ENCODE data around the gene FARS2.
"Not testable (repeated sequence)": the region's sequence is repeated elsewhere in the genome, so short reads cannot be mapped to it uniquely, and the experiment has no call there.

The FARS2 gene

GRCh38 chr6:5562277-5562676, 301.0 kb downstream of the FARS2 start:
- no peak for DNase-seq (ENCODE audit: insufficient read length, low spot score)
- no peak for FAIRE-seq

- FAIRE-seq (no peak), DNase-seq (ENCODE audit: insufficient read length, low spot score) (no peak)
Observed at GRCh38 chr6:5563086-5563485, 301.8 kb downstream of the FARS2 start.

DNA sequence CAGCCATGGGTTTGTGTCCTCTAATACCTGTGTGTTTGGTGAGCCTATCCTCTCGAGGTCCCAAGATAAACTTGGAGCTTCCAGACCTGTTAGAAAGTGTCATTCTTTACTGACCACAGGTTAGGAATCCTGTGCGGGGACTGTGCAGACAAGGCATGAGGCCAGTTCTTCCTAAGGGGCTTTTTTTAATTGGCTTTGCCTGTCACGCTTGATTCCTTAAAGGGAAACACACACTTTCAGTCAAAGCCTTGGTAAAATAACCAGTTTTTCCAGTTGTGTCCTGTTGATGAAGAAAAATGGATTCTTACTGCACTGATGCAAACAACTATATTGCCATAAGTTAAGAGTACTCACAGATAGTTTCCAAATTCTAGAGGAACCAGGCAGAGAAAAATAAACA, 303.4 kb downstream of the FARS2 start:
- FAIRE-seq; DNase-seq (ENCODE audit: insufficient read length, low spot score): not testable (repeated sequence)

- DNase-seq (ENCODE audit: insufficient read length, low spot score) = no peak
Observed at GRCh38 chr6:5565971-5566370, 304.7 kb downstream of the FARS2 start.

DNA sequence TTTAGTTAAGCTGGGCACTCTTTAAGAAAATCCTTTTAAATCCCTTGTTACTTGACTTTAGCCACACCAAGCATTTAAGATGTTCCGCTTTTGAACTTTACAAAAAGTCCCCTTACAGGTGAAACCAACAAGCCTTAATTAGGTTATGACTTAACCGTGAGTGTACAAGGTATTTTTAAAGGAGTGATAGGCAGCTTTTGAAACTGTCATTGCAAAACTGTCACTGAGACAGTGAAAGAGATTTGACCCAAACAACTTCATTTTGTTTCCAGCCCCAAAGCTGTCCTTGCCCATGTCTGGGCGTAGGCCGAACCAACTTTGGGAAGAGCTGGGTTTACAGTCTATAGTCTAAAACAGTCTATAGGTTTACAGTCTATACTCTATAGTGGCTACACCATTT, 305.4 kb downstream of the FARS2 start:
- DNase-seq (ENCODE audit: insufficient read length, low spot score) = no peak
- no peak for FAIRE-seq

More at GRCh38 chr6:5565971-5566370, 304.7 kb downstream of the FARS2 start:
- no peak for FAIRE-seq

GRCh38 chr6:5567352-5567751, 306.0 kb downstream of the FARS2 start:
- DNase-seq (ENCODE audit: insufficient read length, low spot score) (no peak), FAIRE-seq (peak; percentile 62)

DNA sequence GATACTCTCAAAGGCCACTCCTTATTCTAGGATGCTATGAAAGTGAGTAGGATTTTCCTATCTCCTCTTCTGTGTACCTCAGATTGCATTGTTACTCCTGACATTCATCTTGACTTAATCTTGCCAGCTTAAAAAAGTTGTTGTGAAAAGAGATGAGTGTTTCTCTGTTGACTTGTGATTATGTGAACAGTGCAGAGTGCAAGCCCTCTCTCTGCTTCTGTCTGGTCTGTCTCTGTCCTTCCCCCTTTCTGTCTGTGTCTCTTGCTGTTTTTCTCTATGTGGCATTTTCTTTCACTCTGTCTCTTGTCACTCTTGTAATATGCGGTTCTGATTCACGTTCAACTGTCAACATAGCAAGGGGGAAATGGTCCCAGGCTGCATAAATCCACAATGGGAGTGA, 306.6 kb downstream of the FARS2 start:
- no peak for DNase-seq (ENCODE audit: insufficient read length, low spot score)
- FAIRE-seq = peak; percentile 70

- FAIRE-seq (no peak), DNase-seq (ENCODE audit: insufficient read length, low spot score) (no peak)
Observed at GRCh38 chr6:5569491-5569890, 308.2 kb downstream of the FARS2 start.

- no peak for FAIRE-seq
- no peak for DNase-seq (ENCODE audit: insufficient read length, low spot score)
Observed at GRCh38 chr6:5570641-5571040, 309.3 kb downstream of the FARS2 start.

DNA sequence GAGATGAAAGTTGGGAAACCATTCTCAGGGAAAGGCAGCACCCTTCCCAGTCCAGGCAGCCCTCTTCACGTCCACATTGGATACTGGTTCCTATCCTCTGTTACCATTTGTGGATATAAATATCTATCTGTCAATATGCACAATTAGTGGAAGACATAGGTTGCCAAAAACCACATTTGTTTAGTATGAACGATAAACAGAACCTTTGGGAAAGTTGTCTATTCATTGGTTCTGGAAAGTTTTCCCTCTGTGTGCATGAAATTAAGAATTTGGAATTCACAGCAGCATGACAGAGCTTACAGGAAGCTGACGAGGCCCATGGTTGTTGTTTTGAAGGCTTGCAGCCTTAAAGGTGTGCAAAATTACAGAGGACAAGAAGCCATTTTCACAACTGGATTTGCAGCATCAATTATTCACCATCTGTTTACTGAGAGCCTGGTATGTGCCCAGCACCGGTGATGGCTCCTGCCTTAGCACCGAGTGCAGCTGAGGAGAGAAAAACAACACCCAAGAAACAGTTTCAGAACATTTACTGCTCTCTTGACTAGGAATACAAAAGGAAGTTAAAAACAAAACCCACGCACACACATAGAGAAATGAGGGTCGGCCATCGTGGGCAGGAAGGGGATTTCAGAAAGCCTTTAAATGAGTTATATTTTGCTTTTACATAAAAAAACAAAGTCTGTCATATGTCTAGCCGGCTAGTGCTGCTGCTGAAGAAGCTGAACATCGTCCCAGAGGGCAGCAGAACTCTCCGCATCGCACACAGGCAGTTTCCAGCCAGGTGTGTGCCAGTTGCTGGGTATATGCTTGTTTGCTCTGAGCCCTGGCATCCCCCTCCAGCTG, 319.6 kb downstream of the FARS2 start:
- FAIRE-seq (peak; percentile 35), DNase-seq (ENCODE audit: insufficient read length, low spot score) (no peak)

DNA sequence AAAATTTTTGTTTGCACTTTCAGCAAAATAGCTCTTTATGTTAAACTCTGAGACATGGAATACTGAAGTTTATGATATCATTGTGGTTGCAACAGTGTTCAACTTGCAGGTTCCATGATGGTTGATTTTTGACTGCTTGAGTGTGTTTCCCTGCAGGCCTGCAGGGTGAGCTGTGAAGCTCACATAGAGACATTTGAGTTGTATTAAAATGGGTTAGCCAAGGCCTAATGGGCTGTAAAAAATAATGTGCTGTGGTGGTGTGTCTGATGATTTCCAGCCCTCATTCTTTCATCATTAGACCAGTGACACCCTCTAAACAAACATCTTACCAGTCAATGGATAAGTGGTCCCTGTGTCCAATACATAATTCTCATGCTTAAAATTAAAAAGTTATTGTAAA, 321.4 kb downstream of the FARS2 start:
- no peak for DNase-seq (ENCODE audit: insufficient read length, low spot score)
- no peak for FAIRE-seq

GRCh38 chr6:5583528-5583927, 322.2 kb downstream of the FARS2 start:
- no peak for FAIRE-seq

DNA sequence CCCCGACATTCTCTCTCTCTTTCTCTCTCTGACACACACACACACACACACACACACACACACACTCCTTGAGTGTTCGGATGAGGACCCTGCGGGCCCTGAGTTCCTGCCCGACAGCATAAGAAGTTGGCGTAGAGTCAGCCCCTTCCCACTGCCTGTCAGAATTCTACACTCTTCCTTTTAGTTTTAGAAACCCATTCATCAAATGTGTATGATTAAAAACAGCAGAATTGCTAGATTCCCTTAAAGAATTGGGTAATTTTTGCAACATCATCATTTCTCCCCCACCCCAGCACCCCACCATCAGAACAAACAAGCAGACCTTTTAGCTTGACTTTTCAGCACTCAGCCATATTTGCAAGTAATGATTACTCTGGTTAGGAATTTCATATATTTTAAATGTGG, 322.8 kb downstream of the FARS2 start:
- DNase-seq (ENCODE audit: insufficient read length, low spot score) (no peak), FAIRE-seq (no peak)

More at GRCh38 chr6:5583528-5583927, 322.2 kb downstream of the FARS2 start:
- no peak for DNase-seq (ENCODE audit: insufficient read length, low spot score)

- no peak for FAIRE-seq
- DNase-seq (ENCODE audit: insufficient read length, low spot score) = no peak
Observed at GRCh38 chr6:5587648-5588047, 326.3 kb downstream of the FARS2 start.

DNA sequence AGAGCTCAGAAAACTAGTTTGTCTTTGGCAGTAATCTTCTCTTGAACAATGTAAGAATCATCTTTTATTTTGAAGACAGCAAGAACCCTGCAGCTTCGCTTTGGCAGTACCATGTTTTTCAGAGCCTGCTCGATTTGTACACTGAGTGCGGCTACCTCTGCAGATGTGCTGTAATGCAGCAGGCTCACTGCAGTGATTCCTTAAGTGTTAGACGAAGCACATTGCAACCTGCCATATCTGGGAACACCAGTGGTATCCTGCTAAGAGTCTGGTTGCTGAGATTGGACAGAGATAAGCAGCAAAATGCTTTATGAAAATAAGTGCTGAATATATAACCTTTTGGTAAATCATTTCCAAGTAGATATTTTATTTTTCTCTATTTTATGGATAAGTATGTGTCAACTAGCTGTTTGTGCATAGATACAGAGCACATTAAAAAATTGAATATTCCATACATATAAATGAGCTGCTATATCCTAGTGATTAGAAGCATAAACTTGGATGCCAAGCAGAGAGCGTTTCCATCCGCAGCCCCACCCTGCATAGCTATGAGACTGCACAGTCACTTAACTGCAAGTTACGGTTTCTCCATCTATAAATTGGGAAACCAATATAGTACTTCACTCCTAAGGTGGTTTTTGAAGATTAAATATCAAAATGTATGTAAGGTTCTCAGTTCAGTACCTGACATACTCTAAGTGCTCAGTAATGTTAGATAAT, 328.3 kb downstream of the FARS2 start:
- FAIRE-seq (no peak), DNase-seq (ENCODE audit: insufficient read length, low spot score) (no peak)

- no peak for FAIRE-seq
Observed at GRCh38 chr6:5590187-5590586, 328.9 kb downstream of the FARS2 start.

DNA sequence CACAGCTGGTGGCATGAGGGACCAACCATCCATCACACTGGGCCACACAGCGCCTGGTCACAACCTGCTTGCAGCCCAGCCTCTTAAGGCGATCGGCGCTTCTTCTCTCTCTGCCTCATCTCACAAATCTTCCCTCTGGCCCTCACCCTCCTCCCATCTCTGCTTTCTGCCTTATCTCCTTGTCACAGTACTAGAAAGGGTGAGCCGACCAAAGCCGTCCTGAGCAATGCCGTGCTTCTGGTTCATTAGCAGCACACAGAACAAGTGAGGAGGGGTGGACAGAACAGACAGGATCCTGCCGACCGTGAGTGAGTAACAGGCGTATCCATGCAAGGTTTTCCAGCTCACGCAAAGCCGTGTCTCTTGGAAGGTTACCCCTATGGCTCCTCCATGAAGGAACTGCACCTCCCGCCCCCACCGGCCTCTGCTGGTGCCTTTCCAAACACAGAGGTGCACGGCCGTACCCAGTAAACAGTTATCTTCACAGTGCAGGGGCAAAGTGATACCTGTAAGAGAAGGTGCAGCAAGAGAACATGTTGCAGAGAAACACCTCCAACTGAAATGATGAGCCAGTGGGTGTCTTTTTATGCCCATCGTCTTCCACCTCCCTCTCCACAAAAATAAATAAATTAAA, 331.7 kb downstream of the FARS2 start:
- DNase-seq (ENCODE audit: insufficient read length, low spot score) (no peak), FAIRE-seq (no peak)

More at GRCh38 chr6:5590187-5590586, 328.9 kb downstream of the FARS2 start:
- DNase-seq (ENCODE audit: insufficient read length, low spot score) = no peak

- no peak for FAIRE-seq
- no peak for DNase-seq (ENCODE audit: insufficient read length, low spot score)
Observed at GRCh38 chr6:5595184-5595583, 333.9 kb downstream of the FARS2 start.

GRCh38 chr6:5597413-5597812, 336.1 kb downstream of the FARS2 start:
- no peak for FAIRE-seq
- no peak for DNase-seq (ENCODE audit: insufficient read length, low spot score)

- FAIRE-seq = no peak
- DNase-seq (ENCODE audit: insufficient read length, low spot score) = no peak
Observed at GRCh38 chr6:5598123-5598522, 336.8 kb downstream of the FARS2 start.

- FAIRE-seq = no peak
Observed at GRCh38 chr6:5599127-5599526, 337.8 kb downstream of the FARS2 start.

More at GRCh38 chr6:5599127-5599526, 337.8 kb downstream of the FARS2 start:
- no peak for DNase-seq (ENCODE audit: insufficient read length, low spot score)

Data from GM19239 (cell line).